Suppressor macrophage (primary cell): Measurements from ENCODE around the gene CDKN3.
"Not testable (repeated sequence)": the region's sequence is repeated elsewhere in the genome, so short reads cannot be mapped to it uniquely, and the experiment has no call there.

Source experiments
- DNase-seq, 4 experiments: peaks; one replicate each; pipeline ENCODE4 v3.0.0-alpha.2; 2020 to 2022

Gene CDKN3

DNA sequence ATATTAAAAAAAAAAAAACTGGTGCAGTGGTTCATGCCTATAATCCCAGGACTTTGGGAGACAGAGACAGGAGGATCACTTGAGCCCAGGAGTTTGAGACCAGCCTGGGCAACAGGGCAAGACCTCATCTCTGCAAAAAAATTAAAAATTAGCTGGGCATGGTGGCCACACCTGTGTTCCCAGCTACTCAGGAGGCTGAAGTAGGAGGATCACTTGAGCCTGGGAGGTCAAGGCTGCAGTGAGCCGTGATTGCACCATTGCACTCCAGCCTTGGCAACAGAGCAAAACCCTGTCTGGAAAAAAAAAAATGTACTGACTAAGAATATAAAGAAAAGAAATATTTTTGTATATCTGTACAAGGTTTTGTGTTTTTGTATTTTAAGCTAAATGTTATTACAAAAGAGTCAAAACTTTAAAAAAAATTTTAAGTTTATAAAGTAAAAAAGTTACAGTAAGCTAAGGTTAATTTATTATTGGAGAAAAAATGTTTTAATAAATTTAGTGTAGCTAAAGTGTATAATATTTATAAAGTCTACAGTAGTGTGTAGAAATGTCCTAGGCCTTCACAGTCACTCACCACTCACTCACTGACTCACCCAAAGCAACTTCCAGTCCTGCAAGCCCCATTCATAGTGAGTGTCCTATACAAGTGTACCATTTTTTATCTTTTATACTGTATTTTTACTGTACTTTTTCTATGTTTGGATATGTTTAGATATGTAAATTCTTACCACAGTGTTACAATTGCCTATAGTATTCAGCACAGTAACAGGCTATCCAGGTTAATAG, 60.2 kb downstream of the CDKN3 start:
- DNase-seq: peak in 1 of 4 experiments; percentile 31

DNA sequence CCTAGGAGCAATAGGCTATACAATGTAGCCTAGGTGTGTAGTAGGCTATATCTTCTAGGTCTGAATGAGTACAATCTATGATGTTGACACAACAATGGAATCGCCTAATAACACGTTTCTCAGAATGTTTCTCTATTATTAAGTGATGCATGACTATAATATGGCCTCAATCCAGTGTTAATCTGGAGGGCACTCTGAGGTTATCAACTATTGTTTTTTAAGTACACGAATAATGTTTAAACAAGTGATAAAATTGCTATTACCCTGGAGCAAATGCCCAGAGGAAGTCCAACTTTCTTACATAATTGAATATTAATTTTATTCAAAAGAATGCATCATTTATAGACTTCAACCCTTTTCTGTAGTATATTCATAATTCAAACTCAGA, 60.8 kb downstream of the CDKN3 start:
- DNase-seq: no peak

DNA sequence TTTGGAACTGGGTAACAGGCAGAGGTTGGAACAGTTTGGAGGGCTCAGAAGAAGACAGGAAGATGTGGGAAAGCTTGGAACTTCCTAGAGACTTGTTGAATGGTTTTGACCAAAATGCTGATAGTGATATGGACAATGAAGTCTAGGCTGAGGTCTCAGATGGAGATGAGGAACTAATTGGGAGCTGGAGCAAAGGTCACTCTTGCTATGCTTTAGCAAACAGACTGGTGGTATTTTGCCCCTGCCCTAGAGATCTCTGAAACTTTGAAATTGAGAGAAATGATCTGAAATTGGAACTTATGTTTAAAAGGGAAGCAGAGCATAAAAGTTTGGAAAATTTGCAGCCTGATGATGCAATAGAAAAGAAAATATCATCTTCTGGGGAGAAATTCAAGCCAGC, 61.7 kb downstream of the CDKN3 start:
- not testable (repeated sequence) for DNase-seq

DNA sequence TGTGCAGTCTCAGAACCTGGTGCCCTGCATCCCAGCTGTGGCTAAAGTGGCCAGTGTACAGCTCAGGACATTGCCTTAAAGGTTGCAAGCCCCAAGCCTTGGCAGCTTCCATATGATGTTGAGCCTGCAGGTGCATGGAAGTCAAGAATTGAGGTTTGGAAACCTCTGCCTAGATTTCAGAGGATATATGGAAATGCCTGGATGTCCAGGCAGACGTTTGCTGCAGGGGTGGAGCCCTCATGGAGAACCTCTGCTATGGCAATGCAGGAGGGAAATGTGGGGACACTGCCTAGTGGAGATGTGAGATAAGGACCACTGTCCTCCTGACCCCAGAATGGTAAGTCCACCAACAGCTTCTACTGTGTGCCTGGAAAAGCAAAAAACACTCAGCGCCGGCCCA, 62.3 kb downstream of the CDKN3 start:
- no peak for DNase-seq

DNA sequence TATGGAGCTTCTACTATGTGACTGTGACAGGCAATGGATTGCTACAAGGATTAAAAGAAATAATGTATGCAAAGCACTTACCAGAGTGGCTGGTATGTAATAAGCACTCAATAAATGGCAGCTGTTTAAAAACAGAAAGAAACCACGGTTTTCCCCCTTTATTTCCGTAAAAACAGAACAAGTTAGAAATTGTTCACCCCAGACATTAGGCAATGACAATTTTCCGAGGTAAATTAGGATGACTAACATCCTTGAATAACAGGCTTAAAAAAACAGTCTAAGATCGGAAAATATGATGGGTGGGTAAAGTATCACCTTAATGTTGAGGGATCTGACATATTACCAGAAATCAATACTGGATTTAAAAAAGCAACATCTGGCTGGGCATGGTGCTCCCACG, 65.2 kb downstream of the CDKN3 start:
- DNase-seq: no peak

DNA sequence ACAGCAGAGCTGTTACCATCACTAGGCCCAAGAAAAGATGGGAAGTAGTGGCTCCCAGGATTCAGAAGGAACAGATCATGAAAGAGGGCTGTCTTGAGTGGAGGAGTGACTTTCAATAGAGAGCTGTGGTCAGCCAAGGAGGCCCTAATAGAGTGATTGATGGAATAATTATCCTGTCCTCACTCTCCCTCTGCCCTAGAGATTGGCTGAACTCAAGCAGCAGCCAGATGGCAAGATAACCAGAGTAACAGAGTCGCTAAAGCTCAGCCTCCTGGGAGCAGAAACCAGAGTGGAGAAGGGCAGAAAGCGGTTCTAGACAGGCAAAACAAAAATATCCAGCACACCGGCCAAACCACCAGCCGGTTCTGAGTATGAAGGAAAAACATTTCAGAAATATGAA, 68.8 kb downstream of the CDKN3 start:
- DNase-seq: no peak

DNA sequence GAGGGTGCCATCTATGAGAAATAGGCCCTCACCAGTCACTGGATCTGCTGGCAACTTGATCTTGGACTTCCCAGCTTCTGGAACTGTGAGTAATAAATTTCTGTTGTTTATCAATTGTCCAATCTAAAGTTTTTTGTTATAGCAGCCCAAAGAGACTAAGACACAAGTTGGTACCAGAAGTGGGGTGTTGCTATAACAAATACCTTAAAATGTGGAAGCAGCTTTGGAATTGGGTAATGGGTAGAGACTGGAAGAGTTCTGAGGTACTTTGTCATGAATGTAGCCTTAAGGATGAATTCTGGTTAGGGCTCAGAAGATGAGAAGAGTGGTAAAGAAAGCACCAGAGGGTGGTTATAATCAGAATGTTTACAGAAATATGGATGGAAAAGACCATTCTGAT, 70.5 kb downstream of the CDKN3 start:
- no peak for DNase-seq
